Colonic mucosa (tissue), 4 donors: ENCODE results near the gene ARL14. TPM values are rescaled to one million over a fixed set of nuclear protein-coding genes. Genes with fewer than 3 reads are reported as not detected.

ENCODE experiments used
- DNase-seq: peaks from one replicate; pipeline ENCODE4 v3.0.0-alpha.2; 2020
- H3K27ac ChIP-seq: fragments of 200-600 bp; one replicate; pipeline ENCODE4 v1.8.0; 2021
- H3K27me3 ChIP-seq: fragments of 200-600 bp; one replicate; pipeline ENCODE4 v1.8.0; 2021
- H3K36me3 ChIP-seq: fragments of 200-600 bp; one replicate; pipeline ENCODE4 v1.8.0; 2021
- H3K4me1 ChIP-seq: fragments of 200-600 bp; one replicate; pipeline ENCODE4 v1.8.0; 2021; ENCODE audit warnings: mild to moderate bottlenecking
- H3K4me3 ChIP-seq: fragments of 200-600 bp; one replicate; pipeline ENCODE4 v1.8.0; 2021
- H3K9ac ChIP-seq, 2 donors: one replicate each; pipeline ENCODE4 v1.7.0; 2013; ENCODE audit warnings: control low read depth in 2 of 2, low read depth in 2 of 2, low read length in 2 of 2
- H3K9me3 ChIP-seq: fragments of 200-600 bp; one replicate; pipeline ENCODE4 v1.8.0; 2021
- CTCF ChIP-seq: fragments of 200-600 bp; IDR thresholded peaks from one replicate; pipeline ENCODE4 v1.8.0; 2022; ENCODE audit warnings: antibody characterized with exemption, mild to moderate bottlenecking
- intact Hi-C: fragments of 100-400 bp; cut with DNase I; formaldehyde crosslinking; loops from one replicate; pipeline ENCODE4 v1.14.1; 2022
- total RNA-seq, 2 donors: library from RNA; stranded (reverse); fragmentation: NEBNext Ultra II Directional in 1 of 2; extraction: Animal tissue kit (Norgen Biotek cat#: 25700) in 1 of 2; gene quantifications; one replicate each; pipeline ENCODE4 v1.2.1, GENCODE V29; 2021
- donor health status: healthy.
- donor health status: DM: no; HTN: no; CAD: no.
- donor health status: DM: no; HTN: no; CAD: no.

The ARL14 gene
- total RNA-seq, 2 donors from 2014 or later = 17.6 to 44.1 TPM

GRCh38 chr3:160649596-160649995, 27.4 kb upstream of the ARL14 start:
- no peak for DNase-seq
- H3K9ac ChIP-seq = no peak overlapping the region
- intact Hi-C loops = no loop called here

GRCh38 chr3:160653512-160653911, 23.4 kb upstream of the ARL14 start:
- Histone ChIP-seq H3K4me3 (no peak overlapping the region), H3K4me1 (no peaks in the 10 kb centered on the region), H3K9me3 (no peaks in the 10 kb centered on the region), H3K27ac (no peak overlapping the region), H3K9ac (no peak overlapping the region), H3K27me3 (no peaks in the 10 kb centered on the region), H3K36me3 (no peaks in the 10 kb centered on the region)
- intact Hi-C loops = no loop called here
- DNase-seq = no peak
- peak; percentile 18 for TF ChIP-seq CTCF

More at GRCh38 chr3:160649596-160649995, 27.4 kb upstream of the ARL14 start:
- Histone ChIP-seq H3K27me3 (no peaks in the 10 kb centered on the region), H3K36me3 (no peaks in the 10 kb centered on the region), H3K4me3 (no peak overlapping the region), H3K9me3 (no peaks in the 10 kb centered on the region), H3K4me1 (no peaks in the 10 kb centered on the region), H3K27ac (no peak overlapping the region)
- no peak for TF ChIP-seq CTCF

- intact Hi-C loops = no loop called here
- Histone ChIP-seq H3K4me3 (no peak overlapping the region), H3K9ac (no peak overlapping the region), H3K36me3 (no peaks in the 10 kb centered on the region), H3K4me1 (no peaks in the 10 kb centered on the region), H3K27me3 (no peaks in the 10 kb centered on the region), H3K9me3 (no peaks in the 10 kb centered on the region), H3K27ac (no peak overlapping the region)
- no peak for TF ChIP-seq CTCF
- DNase-seq = no peak
These were observed 16.1 kb upstream of the ARL14 start for GRCh38 chr3:160660902-160661301.

GRCh38 chr3:160661660-160662059, 15.3 kb upstream of the ARL14 start:
- TF ChIP-seq CTCF = no peak
- Histone ChIP-seq H3K9ac (no peak overlapping the region), H3K27me3 (no peaks in the 10 kb centered on the region), H3K27ac (no peak overlapping the region), H3K4me1 (no peaks in the 10 kb centered on the region), H3K4me3 (no peak overlapping the region), H3K36me3 (no peaks in the 10 kb centered on the region), H3K9me3 (no peaks in the 10 kb centered on the region)
- intact Hi-C loops = no loop called here
- DNase-seq = no peak

GRCh38 chr3:160665231-160665630, 11.7 kb upstream of the ARL14 start:
- Histone ChIP-seq H3K4me1 (peaks cover 4% of the 10 kb centered on the region), H3K9me3 (no peaks in the 10 kb centered on the region), H3K27me3 (no peaks in the 10 kb centered on the region), H3K36me3 (no peaks in the 10 kb centered on the region), H3K9ac (no peak overlapping the region), H3K27ac (peak overlapping the region; percentile 62), H3K4me3 (no peak overlapping the region)
- intact Hi-C loops = no loop called here
- no peak for TF ChIP-seq CTCF
- no peak for DNase-seq
